Uterus (tissue), 4 donors: Measurements from ENCODE around the gene ERMARD. TPM values are rescaled to one million over a fixed set of nuclear protein-coding genes. Genes with fewer than 3 reads are reported as not detected.
"Not testable (repeated sequence)": the region's sequence is repeated elsewhere in the genome, so short reads cannot be mapped to it uniquely, and the experiment has no call there.

Experiments used
- DNase-seq, 2 donors: peaks; one replicate each; pipeline ENCODE4 v3.0.0-alpha.2; 2019 to 2020
- H3K27ac ChIP-seq, 2 donors: fragments of 200-600 bp; sonication (generic); 1 replicate in 1 of 2; 2 replicates in 1 of 2; pipeline ENCODE4 v1.5.1; 2016 to 2018
- H3K27me3 ChIP-seq, 2 donors: fragments of 200-600 bp; sonication (generic); one replicate each; pipeline ENCODE4 v1.5.1; 2018 to 2019; ENCODE audit warnings: control low read depth in 1 of 2
- H3K36me3 ChIP-seq, 2 donors: fragments of 200-600 bp; sonication (generic); one replicate each; pipeline ENCODE4 v1.5.1; 2019; ENCODE audit warnings: control low read depth in 1 of 2
- H3K4me1 ChIP-seq, 2 donors: fragments of 200-600 bp; sonication (generic); one replicate each; pipeline ENCODE4 v1.5.1; 2018 to 2019; ENCODE audit warnings: control low read depth in 1 of 2
- H3K4me3 ChIP-seq, 2 donors: fragments of 200-600 bp; sonication (generic); 1 replicate in 1 of 2; 2 replicates in 1 of 2; pipeline ENCODE4 v1.5.1; 2018 to 2019; ENCODE audit warnings: mild to moderate bottlenecking in 1 of 2
- H3K9me3 ChIP-seq, 2 donors: fragments of 200-600 bp; sonication (generic); one replicate each; pipeline ENCODE4 v1.5.1; 2019; ENCODE audit warnings: control low read depth in 1 of 2
- CTCF ChIP-seq, 4 experiments: fragments of 200-600 bp in 2 of 4; fragments of 450-650 bp in 2 of 4; sonication (generic) in 2 of 4; IDR thresholded peaks; one replicate each; pipeline ENCODE4 v1.5.1; 2016 to 2019; ENCODE audit warnings: antibody characterized with exemption in 4 of 4, mild to moderate bottlenecking in 2 of 4, moderate library complexity in 1 of 4
- POLR2A ChIP-seq, 2 donors: fragments of 450-650 bp; IDR thresholded peaks; one replicate each; pipeline ENCODE4 v1.6.1; 2016; ENCODE audit warnings: antibody characterized with exemption in 2 of 2, mild to moderate bottlenecking in 1 of 2, moderate library complexity in 1 of 2
- intact Hi-C: fragments of 100-400 bp; cut with DNase I; formaldehyde crosslinking; loops from one replicate; pipeline ENCODE4 v1.15.1; 2023; ENCODE audit warnings: low total_unique reads
- total RNA-seq, 4 donors: library from RNA; depleted of rRNA in 3 of 4; stranded (reverse); fragments of >200 nt in 3 of 4; gene quantifications; one replicate each; pipeline versions ENCODE4 v1.1.0 to v1.2.4, GENCODE V29; 2014 to 2023
- donor health status: DM: yes; HTN: yes; CAD: no.

The ERMARD gene
- total RNA-seq, 4 donors from 2014 or later: 13.5 to 37.1 (median 28.6) TPM

GRCh38 chr6:169752074-169752623 lies 727 bp downstream of the ERMARD start:
- no peak for TF ChIP-seq POLR2A (IDR thresholded peaks at IDR 0.05)
- no peak for TF ChIP-seq CTCF (IDR thresholded peaks at IDR 0.05)
- H3K36me3 ChIP-seq: no peaks in the 10 kb centered on the region
- intact Hi-C loops: no loop called here
- no peaks in the 10 kb centered on the region for H3K4me1 ChIP-seq
- no peak for DNase-seq
- H3K9me3 ChIP-seq: no peaks in the 10 kb centered on the region
- H3K4me3 ChIP-seq: peak overlapping the region; percentile 57 to 90
- no peaks in the 10 kb centered on the region for H3K27me3 ChIP-seq
- peak overlapping the region; percentile 90 to 97 for H3K27ac ChIP-seq

DNA sequence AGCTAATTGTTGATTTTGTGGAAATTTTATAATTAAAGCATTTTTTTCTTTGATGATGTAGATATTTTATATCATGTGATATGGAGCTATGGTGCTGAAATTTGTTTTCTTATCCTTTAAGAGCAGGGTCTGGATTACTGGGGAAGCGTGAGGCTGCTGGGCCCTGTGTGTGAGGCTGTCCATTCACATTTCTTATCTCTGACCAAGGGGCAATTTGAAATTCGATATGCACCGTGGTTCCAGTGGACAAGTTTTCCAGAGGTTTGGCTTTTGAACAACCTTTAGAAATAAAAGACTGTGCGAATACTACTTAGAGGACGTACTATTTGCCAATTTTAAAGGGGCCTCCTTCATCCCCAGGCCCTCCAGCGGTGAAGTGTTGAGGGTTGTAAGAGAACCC lies 3.7 kb downstream of the ERMARD start:
- TF ChIP-seq POLR2A (IDR thresholded peaks at IDR 0.05) (no peak), CTCF (IDR thresholded peaks at IDR 0.05) (no peak)
- Histone ChIP-seq H3K4me1 (no peaks in the 10 kb centered on the region), H3K4me3 (no peak overlapping the region), H3K36me3 (no peaks in the 10 kb centered on the region), H3K27ac (no peak overlapping the region), H3K27me3 (no peaks in the 10 kb centered on the region), H3K9me3 (no peaks in the 10 kb centered on the region)
- intact Hi-C loops: no loop called here
- no peak for DNase-seq

- H3K4me3 ChIP-seq: no peak overlapping the region
- no peaks in the 10 kb centered on the region for H3K4me1 ChIP-seq
- intact Hi-C loops: no loop called here
- H3K27me3 ChIP-seq: no peaks in the 10 kb centered on the region
- TF ChIP-seq CTCF (IDR thresholded peaks at IDR 0.05) (no peak), POLR2A (IDR thresholded peaks at IDR 0.05) (no peak)
- H3K27ac ChIP-seq: no peak overlapping the region
- DNase-seq: no peak
- no peaks in the 10 kb centered on the region for H3K9me3 ChIP-seq
- H3K36me3 ChIP-seq: no peaks in the 10 kb centered on the region
Measured at GRCh38 chr6:169763308-169763707, 11.9 kb downstream of the ERMARD start.

GRCh38 chr6:169763881-169764280 lies 12.5 kb downstream of the ERMARD start:
- TF ChIP-seq CTCF (IDR thresholded peaks at IDR 0.05): no peak
- TF ChIP-seq POLR2A (IDR thresholded peaks at IDR 0.05): no peak
- no peak overlapping the region for H3K27ac ChIP-seq
- H3K4me3 ChIP-seq: no peak overlapping the region
- DNase-seq: no peak
- H3K9me3 ChIP-seq: no peaks in the 10 kb centered on the region
- H3K27me3 ChIP-seq: no peaks in the 10 kb centered on the region
- H3K36me3 ChIP-seq: no peaks in the 10 kb centered on the region
- intact Hi-C loops: no loop called here
- no peaks in the 10 kb centered on the region for H3K4me1 ChIP-seq

GRCh38 chr6:169765789-169766188 lies 14.4 kb downstream of the ERMARD start:
- H3K9me3 ChIP-seq, intact Hi-C loops, H3K36me3 ChIP-seq, DNase-seq, H3K4me1 ChIP-seq, H3K4me3 ChIP-seq, H3K27ac ChIP-seq, H3K27me3 ChIP-seq: not testable (repeated sequence)

GRCh38 chr6:169766232-169766631 lies 14.8 kb downstream of the ERMARD start:
- Histone ChIP-seq H3K9me3 (no peaks in the 10 kb centered on the region), H3K27me3 (no peaks in the 10 kb centered on the region), H3K4me1 (no peaks in the 10 kb centered on the region), H3K27ac (no peak overlapping the region), H3K4me3 (no peak overlapping the region), H3K36me3 (no peaks in the 10 kb centered on the region)
- DNase-seq: no peak
- no peak for TF ChIP-seq POLR2A (IDR thresholded peaks at IDR 0.05)
- no peak for TF ChIP-seq CTCF (IDR thresholded peaks at IDR 0.05)
- intact Hi-C loops: no loop called here
